DOHH2 (cell line): ENCODE data around the gene ARF1.

Experiments used
- H3F3A ChIP-seq: fragments of 200-600 bp; sonication (generic), shearing (Covaris generic); 2 replicates; pipeline ENCODE4 v1.6.0; 2016; ENCODE audit warnings: antibody characterized with exemption, mild to moderate bottlenecking; ENCODE audit not compliant: control insufficient read depth, insufficient read depth
- H3K27ac ChIP-seq: fragments of 200-600 bp; sonication (generic); 2 replicates; pipeline ENCODE4 v1.5.1; 2014; ENCODE audit warnings: low read depth, mild to moderate bottlenecking, low read length, moderate library complexity
- H3K27me3 ChIP-seq: fragments of 200-600 bp; sonication (generic); 2 replicates; pipeline ENCODE4 v1.6.1; 2014; ENCODE audit warnings: mild to moderate bottlenecking, low read length, mixed read lengths; ENCODE audit not compliant: control insufficient read depth
- H3K36me3 ChIP-seq: fragments of 200-600 bp; sonication (generic); 2 replicates; pipeline ENCODE4 v1.6.1; 2014; ENCODE audit warnings: mild to moderate bottlenecking, low read length, moderate library complexity, mixed read lengths; ENCODE audit not compliant: control insufficient read depth
- H3K4me1 ChIP-seq: fragments of 200-600 bp; sonication (generic); 2 replicates; pipeline ENCODE4 v1.6.1; 2014; ENCODE audit warnings: mild to moderate bottlenecking, low read length, mixed read lengths; ENCODE audit not compliant: control insufficient read depth
- H3K4me2 ChIP-seq: fragments of 200-600 bp; sonication (generic); 2 replicates; pipeline ENCODE4 v1.6.0; 2014; ENCODE audit warnings: mild to moderate bottlenecking, low read length, moderate library complexity
- H3K4me3 ChIP-seq: fragments of 200-600 bp; sonication (generic); 2 replicates; pipeline ENCODE4 v1.5.1; 2014; ENCODE audit warnings: mild to moderate bottlenecking, low read length, mixed read lengths
- H3K79me2 ChIP-seq: fragments of 200-600 bp; sonication (generic); 2 replicates; pipeline ENCODE4 v1.6.1; 2014; ENCODE audit warnings: mild to moderate bottlenecking, low read length, mixed read lengths; ENCODE audit not compliant: control insufficient read depth
- H3K9me2 ChIP-seq: fragments of 200-600 bp; sonication (generic); replicated peaks from 2 replicates; pipeline ENCODE4 v1.6.1; 2014; ENCODE audit warnings: mild to moderate bottlenecking, low read length, mixed read lengths; ENCODE audit not compliant: control insufficient read depth
- H3K9me3 ChIP-seq: fragments of 200-600 bp; sonication (generic); 2 replicates; pipeline ENCODE4 v1.6.1; 2014; ENCODE audit warnings: antibody characterized with exemption, low read length, mixed read lengths; ENCODE audit not compliant: control insufficient read depth, insufficient read depth
- H4K20me1 ChIP-seq: fragments of 200-600 bp; sonication (generic); 2 replicates; pipeline ENCODE4 v1.6.0; 2014; ENCODE audit warnings: low read depth, mild to moderate bottlenecking, antibody characterized with exemption, low read length, moderate library complexity; ENCODE audit not compliant: control insufficient read depth, insufficient read depth
- CTCF ChIP-seq: fragments of 200-600 bp; sonication (generic); IDR thresholded peaks from one replicate; pipeline ENCODE4 v1.5.1; 2014; ENCODE audit warnings: antibody characterized with exemption, mild to moderate bottlenecking, low read depth, low read length; ENCODE audit not compliant: poor library complexity, severe bottlenecking
- EZH2phosphoT487 ChIP-seq: fragments of 200-600 bp; sonication (generic); IDR thresholded peaks from 2 replicates; pipeline ENCODE4 v1.6.1; 2017; ENCODE audit warnings: borderline replicate concordance, mild to moderate bottlenecking, antibody characterized with exemption, low read length, moderate library complexity, mixed read lengths

The ARF1 gene

GRCh38 chr1:228145463-228146416, 63.2 kb downstream of the ARF1 start:
- no peaks in the 10 kb centered on the region for H3K27me3 ChIP-seq
- no peaks in the 10 kb centered on the region for H3F3A ChIP-seq
- no peaks in the 10 kb centered on the region for H3K9me2 ChIP-seq
- H3K4me2 ChIP-seq, result no peak overlapping the region
- H3K27ac ChIP-seq, result no peak overlapping the region
- peaks cover 17% of the 10 kb centered on the region for H3K36me3 ChIP-seq
- H4K20me1 ChIP-seq, result peaks cover 15% of the 10 kb centered on the region; the same call in 1 of the 2 replicates
- H3K79me2 ChIP-seq, result peaks cover 58% of the 10 kb centered on the region
- no peak overlapping the region for H3K4me3 ChIP-seq
- TF ChIP-seq CTCF (no peak), EZH2phosphoT487 (no peak)
- H3K4me1 ChIP-seq, result peaks cover 35% of the 10 kb centered on the region
- no peaks in the 10 kb centered on the region for H3K9me3 ChIP-seq

- Histone ChIP-seq H3F3A (no peaks in the 10 kb centered on the region), H3K4me3 (no peak overlapping the region), H3K36me3 (peaks cover 13% of the 10 kb centered on the region), H4K20me1 (peaks cover 7% of the 10 kb centered on the region; the same call in 1 of the 2 replicates), H3K9me3 (no peaks in the 10 kb centered on the region), H3K27ac (no peak overlapping the region), H3K4me2 (no peak overlapping the region), H3K9me2 (no peaks in the 10 kb centered on the region), H3K79me2 (peaks cover 49% of the 10 kb centered on the region), H3K27me3 (no peaks in the 10 kb centered on the region), H3K4me1 (peaks cover 28% of the 10 kb centered on the region)
- TF ChIP-seq EZH2phosphoT487 (no peak), CTCF (no peak)
These were observed 64.1 kb downstream of the ARF1 start for GRCh38 chr1:228146417-228147150.

- H3K4me2 ChIP-seq, result no peak overlapping the region
- H3K79me2 ChIP-seq, result peaks cover 43% of the 10 kb centered on the region
- H3K27me3 ChIP-seq, result no peaks in the 10 kb centered on the region
- H3K4me1 ChIP-seq, result peaks cover 22% of the 10 kb centered on the region
- no peaks in the 10 kb centered on the region for H3K9me2 ChIP-seq
- H3F3A ChIP-seq, result no peaks in the 10 kb centered on the region
- TF ChIP-seq CTCF, result no peak
- TF ChIP-seq EZH2phosphoT487, result no peak
- 0 out of 2 replicates have a peak, but pooled peaks cover 4% of the 10 kb centered on the region for H4K20me1 ChIP-seq
- H3K27ac ChIP-seq, result no peak overlapping the region
- no peak overlapping the region for H3K4me3 ChIP-seq
- H3K9me3 ChIP-seq, result no peaks in the 10 kb centered on the region
- H3K36me3 ChIP-seq, result peaks cover 6% of the 10 kb centered on the region
These were observed 64.7 kb downstream of the ARF1 start for GRCh38 chr1:228147151-228147693.
